H9 (cell line): ENCODE results near the gene PACC1. TPM values are rescaled to one million over a fixed set of nuclear protein-coding genes. Genes with fewer than 3 reads are reported as not detected.

Experiments used
- DNase-seq: peaks from one replicate; pipeline ENCODE4 v3.0.0-alpha.2; 2017
- H2AFZ ChIP-seq: one replicate; pipeline ENCODE4 v1.6.1; 2013; ENCODE audit warnings: mild to moderate bottlenecking, low read length, control low read depth, moderate library complexity
- H2AK5ac ChIP-seq: 2 replicates; pipeline ENCODE4 v1.6.1; 2013; ENCODE audit warnings: low read length, control low read depth, mixed read lengths; ENCODE audit not compliant: insufficient read length
- H2BK120ac ChIP-seq: one replicate; pipeline ENCODE4 v1.6.1; 2013; ENCODE audit warnings: low read depth, mild to moderate bottlenecking, low read length, control low read depth, inconsistent platforms; ENCODE audit not compliant: poor library complexity, severe bottlenecking
- H2BK12ac ChIP-seq: 2 replicates; pipeline ENCODE4 v1.6.1; 2013; ENCODE audit warnings: low read length, control low read depth, mixed read lengths, low read depth; ENCODE audit not compliant: insufficient read length
- H2BK15ac ChIP-seq: 2 replicates; pipeline ENCODE4 v1.6.1; 2013; ENCODE audit warnings: low read depth, low read length, control low read depth
- H2BK20ac ChIP-seq: one replicate; pipeline ENCODE4 v1.6.1; 2013; ENCODE audit warnings: low read depth, mild to moderate bottlenecking, low read length, control low read depth, inconsistent platforms; ENCODE audit not compliant: poor library complexity, severe bottlenecking
- H2BK5ac ChIP-seq: 2 replicates; pipeline ENCODE4 v1.6.1; 2013; ENCODE audit warnings: low read length, control low read depth, mixed read lengths; ENCODE audit not compliant: insufficient read length
- H3K14ac ChIP-seq: 2 replicates; pipeline ENCODE4 v1.6.1; 2013; ENCODE audit warnings: low read length, control low read depth; ENCODE audit not compliant: insufficient read depth
- H3K18ac ChIP-seq: 2 replicates; pipeline ENCODE4 v1.6.1; 2013; ENCODE audit warnings: low read depth, mild to moderate bottlenecking, mixed read lengths, low read length, control low read depth; ENCODE audit not compliant: insufficient read length
- H3K23ac ChIP-seq: 2 replicates; pipeline ENCODE4 v1.6.1; 2013; ENCODE audit warnings: low read length, control low read depth, mixed read lengths, low read depth; ENCODE audit not compliant: insufficient read length
- H3K23me2 ChIP-seq: 2 replicates; pipeline ENCODE4 v1.6.1; 2013; ENCODE audit warnings: low read depth, mild to moderate bottlenecking, mixed read lengths, low read length, control low read depth; ENCODE audit not compliant: insufficient read length, poor library complexity, severe bottlenecking
- H3K27ac ChIP-seq: 2 replicates; pipeline ENCODE4 v1.5.1; 2013; ENCODE audit warnings: low read length, control low read depth, mixed read lengths, low read depth; ENCODE audit not compliant: insufficient read length
- H3K27me3 ChIP-seq: 2 replicates; pipeline ENCODE4 v1.6.1; 2013; ENCODE audit warnings: low read length, control low read depth, inconsistent platforms; ENCODE audit not compliant: insufficient read depth
- H3K4ac ChIP-seq: 2 replicates; pipeline ENCODE4 v1.6.1; 2013; ENCODE audit warnings: low read depth, mild to moderate bottlenecking, control low read depth, inconsistent platforms, low read length, moderate library complexity
- H3K4me1 ChIP-seq: 2 replicates; pipeline ENCODE4 v1.6.1; 2013; ENCODE audit warnings: low read length, control low read depth, inconsistent platforms; ENCODE audit not compliant: insufficient read depth
- H3K4me2 ChIP-seq: 2 replicates; pipeline ENCODE4 v1.6.1; 2013; ENCODE audit warnings: low read length, control low read depth, mixed read lengths; ENCODE audit not compliant: insufficient read length, insufficient read depth
- H3K56ac ChIP-seq: 2 replicates; pipeline ENCODE4 v1.6.1; 2013; ENCODE audit warnings: low read depth, mild to moderate bottlenecking, mixed read lengths, low read length, control low read depth; ENCODE audit not compliant: insufficient read length
- H3K79me1 ChIP-seq: 2 replicates; pipeline ENCODE4 v1.6.1; 2013; ENCODE audit warnings: low read depth, mild to moderate bottlenecking, moderate library complexity, low read length, control low read depth, inconsistent platforms; ENCODE audit not compliant: insufficient read depth, poor library complexity, severe bottlenecking
- H3K79me2 ChIP-seq: 2 replicates; pipeline ENCODE4 v1.6.1; 2013; ENCODE audit warnings: low read length, control low read depth, inconsistent platforms; ENCODE audit not compliant: insufficient read depth
- H3K9ac ChIP-seq: 2 replicates; pipeline ENCODE4 v1.6.1; 2013; ENCODE audit warnings: low read length, control low read depth, mixed read lengths; ENCODE audit not compliant: insufficient read length; ENCODE audit errors: extremely low read depth
- H3K9me3 ChIP-seq: one replicate; pipeline ENCODE4 v1.6.1; 2013; ENCODE audit warnings: low read depth, low read length, inconsistent platforms; ENCODE audit not compliant: control insufficient read depth
- H3T11ph ChIP-seq: one replicate; pipeline ENCODE4 v1.6.1; 2013; ENCODE audit warnings: mild to moderate bottlenecking, low read length, control low read depth, inconsistent platforms
- H4K20me1 ChIP-seq: one replicate; pipeline ENCODE4 v1.6.1; 2013; ENCODE audit not compliant: control insufficient read depth, insufficient read length, insufficient read depth
- H4K5ac ChIP-seq: 2 replicates; pipeline ENCODE4 v1.6.1; 2013; ENCODE audit warnings: low read depth, mild to moderate bottlenecking, mixed read lengths, low read length, control low read depth; ENCODE audit not compliant: insufficient read length
- H4K8ac ChIP-seq: replicated peaks from 2 replicates; pipeline ENCODE4 v1.6.1; 2013; ENCODE audit warnings: low read length, control low read depth, mixed read lengths, low read depth; ENCODE audit not compliant: insufficient read length
- H4K91ac ChIP-seq: 2 replicates; pipeline ENCODE4 v1.6.1; 2013; ENCODE audit warnings: low read depth, mild to moderate bottlenecking, moderate library complexity, mixed read lengths, low read length, control low read depth; ENCODE audit not compliant: insufficient read length
- H3K27ac Mint-ChIP-seq, 3 experiments: 2 replicates in 2 of 3; 3 replicates in 1 of 3; pipeline ENCODE4 v1.8.0; 2020 to 2021; ENCODE audit warnings: mixed read lengths in 3 of 3, mild to moderate bottlenecking in 1 of 3, moderate library complexity in 1 of 3
- H3K27me3 Mint-ChIP-seq: 2 replicates; pipeline ENCODE4 v1.8.0; 2021; ENCODE audit warnings: low read depth, mild to moderate bottlenecking, moderate library complexity, mixed read lengths
- H3K36me3 Mint-ChIP-seq, 3 experiments: 2 replicates in 2 of 3; 3 replicates in 1 of 3; pipeline ENCODE4 v1.8.0; 2020 to 2021; ENCODE audit warnings: low read depth in 3 of 3, mixed read lengths in 3 of 3; ENCODE audit not compliant: insufficient read depth in 1 of 3
- H3K4me1 Mint-ChIP-seq, 2 experiments: 2 replicates each; pipeline ENCODE4 v1.8.0; 2020; ENCODE audit warnings: mixed read lengths in 2 of 2
- H3K4me3 Mint-ChIP-seq, 2 experiments: 2 replicates in 1 of 2; 3 replicates in 1 of 2; pipeline ENCODE4 v1.8.0; 2020 to 2021; ENCODE audit warnings: mild to moderate bottlenecking in 2 of 2, mixed read lengths in 2 of 2, moderate library complexity in 1 of 2
- H3K9me3 Mint-ChIP-seq, 2 experiments: 2 replicates in 1 of 2; 3 replicates in 1 of 2; pipeline ENCODE4 v1.8.0; 2020; ENCODE audit warnings: mild to moderate bottlenecking in 2 of 2, mixed read lengths in 2 of 2, moderate library complexity in 1 of 2
- CTCF ChIP-seq: fragments of 200-600 bp; sonication (generic); conservative IDR thresholded peaks from 3 replicates; pipeline ENCODE4 v1.8.0; 2021; ENCODE audit warnings: antibody characterized with exemption, mild to moderate bottlenecking
- WGBS: extraction: QIAGEN DNeasy Blood & Tissue Kit; methylation state at CpG from one replicate; pipeline ENCODE4 v1.1.7; 2013; ENCODE audit warnings: missing lambda C conversion rate, low lambda C conversion rate, mixed read lengths; ENCODE audit not compliant: insufficient read length; ENCODE audit errors: extremely low coverage; 5-methylcytosine and 5-hydroxymethylcytosine counted together
- total RNA-seq: library from RNA; stranded (reverse); gene quantifications from 2 replicates; pipeline ENCODE4 v1.2.1, GENCODE V29; 2021

The PACC1 gene
- total RNA-seq, 1 experiment from 2014 or later: 10.9 TPM

DNA sequence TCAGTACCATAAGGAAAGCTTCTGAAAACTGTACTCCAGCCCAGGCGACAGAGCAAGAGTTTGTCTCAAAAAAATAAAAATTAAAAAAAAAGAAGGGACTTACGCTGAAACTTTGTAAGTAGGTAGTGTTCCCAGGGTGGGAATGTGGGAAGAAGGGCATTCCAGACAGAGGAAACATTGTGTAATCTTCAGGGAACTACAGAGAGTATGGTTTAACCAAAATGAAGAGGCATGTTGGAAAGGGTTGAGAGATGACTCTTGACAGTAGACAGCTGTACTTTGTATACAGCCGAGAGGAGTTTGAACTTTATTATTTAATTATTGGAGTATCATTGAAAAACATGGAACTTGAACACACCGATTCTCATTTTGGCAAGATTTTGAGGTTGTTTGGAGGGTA lies 86.4 kb downstream of the PACC1 start:
- Histone ChIP-seq H3K79me1 (no peaks in the 10 kb centered on the region), H3K27me3 (no peaks in the 10 kb centered on the region), H4K8ac (no peak overlapping the region), H3K23me2 (no peaks in the 10 kb centered on the region), H3K23ac (no peak overlapping the region), H3K79me2 (no peaks in the 10 kb centered on the region), H3K14ac (no peak overlapping the region), H3K9me3 (no peaks in the 10 kb centered on the region), H3K18ac (no peak overlapping the region), H3K4ac (no peak overlapping the region), H3K9ac (no peak overlapping the region), H3T11ph (no peak overlapping the region), H4K5ac (no peak overlapping the region), H3K27ac (no peak overlapping the region), H2AFZ (no peak overlapping the region), H2BK12ac (no peak overlapping the region), H3K4me1 (no peaks in the 10 kb centered on the region), H2BK5ac (no peak overlapping the region), H3K56ac (no peak overlapping the region), H3K4me2 (no peak overlapping the region), H2BK15ac (no peak overlapping the region), H2BK20ac (no peak overlapping the region), H4K20me1 (no peaks in the 10 kb centered on the region), H2BK120ac (no peak overlapping the region), H2AK5ac (no peak overlapping the region), H4K91ac (no peak overlapping the region)
- Mint-ChIP-seq H3K27me3 (no peaks in the 10 kb centered on the region), H3K4me3 (no peak overlapping the region), H3K36me3 (peaks cover 0 to 5% (median 4%) of the 10 kb centered on the region in 3 experiments; a peak in 2 of 7 replicates), H3K9me3 (no peaks in the 10 kb centered on the region), H3K4me1 (no peaks in the 10 kb centered on the region), H3K27ac (no peak overlapping the region; a peak in 1 of 7 replicates)
- TF ChIP-seq CTCF: no peak
- DNase-seq: no peak
- WGBS: no CpG with 5 or more reads among the region's 4 CpGs
